Erythroblast (primary cell): ENCODE data around the gene NCAPG2.

ENCODE experiments used
- GATA1 ChIP-seq: IDR thresholded peaks from 2 replicates; pipeline ENCODE4 v1.6.1; 2011; ENCODE audit warnings: low read depth, mild to moderate bottlenecking, control low read depth, low read length, moderate library complexity
- POLR2A ChIP-seq: IDR thresholded peaks from 2 replicates; pipeline ENCODE4 v1.6.1; 2011; ENCODE audit warnings: mild to moderate bottlenecking, low read length

GRCh38 chr7:158585721-158586498, 118.7 kb downstream of the NCAPG2 start:
- TF ChIP-seq POLR2A (no peak), GATA1 (no peak)
